ENCODE measurements around the gene ARID3B. TPM values are rescaled to one million over a fixed set of nuclear protein-coding genes. Genes with fewer than 3 reads are reported as not detected.
"Not testable (repeated sequence)": the region's sequence is repeated elsewhere in the genome, so short reads cannot be mapped to it uniquely, and the experiment has no call there.

ARID3B gene, protein sequence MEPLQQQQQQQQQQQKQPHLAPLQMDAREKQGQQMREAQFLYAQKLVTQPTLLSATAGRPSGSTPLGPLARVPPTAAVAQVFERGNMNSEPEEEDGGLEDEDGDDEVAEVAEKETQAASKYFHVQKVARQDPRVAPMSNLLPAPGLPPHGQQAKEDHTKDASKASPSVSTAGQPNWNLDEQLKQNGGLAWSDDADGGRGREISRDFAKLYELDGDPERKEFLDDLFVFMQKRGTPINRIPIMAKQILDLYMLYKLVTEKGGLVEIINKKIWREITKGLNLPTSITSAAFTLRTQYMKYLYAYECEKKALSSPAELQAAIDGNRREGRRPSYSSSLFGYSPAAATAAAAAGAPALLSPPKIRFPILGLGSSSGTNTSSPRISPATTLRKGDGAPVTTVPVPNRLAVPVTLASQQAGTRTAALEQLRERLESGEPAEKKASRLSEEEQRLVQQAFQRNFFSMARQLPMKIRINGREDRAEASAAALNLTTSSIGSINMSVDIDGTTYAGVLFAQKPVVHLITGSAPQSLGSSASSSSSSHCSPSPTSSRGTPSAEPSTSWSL
- total RNA-seq, result 3.7 TPM

DNA sequence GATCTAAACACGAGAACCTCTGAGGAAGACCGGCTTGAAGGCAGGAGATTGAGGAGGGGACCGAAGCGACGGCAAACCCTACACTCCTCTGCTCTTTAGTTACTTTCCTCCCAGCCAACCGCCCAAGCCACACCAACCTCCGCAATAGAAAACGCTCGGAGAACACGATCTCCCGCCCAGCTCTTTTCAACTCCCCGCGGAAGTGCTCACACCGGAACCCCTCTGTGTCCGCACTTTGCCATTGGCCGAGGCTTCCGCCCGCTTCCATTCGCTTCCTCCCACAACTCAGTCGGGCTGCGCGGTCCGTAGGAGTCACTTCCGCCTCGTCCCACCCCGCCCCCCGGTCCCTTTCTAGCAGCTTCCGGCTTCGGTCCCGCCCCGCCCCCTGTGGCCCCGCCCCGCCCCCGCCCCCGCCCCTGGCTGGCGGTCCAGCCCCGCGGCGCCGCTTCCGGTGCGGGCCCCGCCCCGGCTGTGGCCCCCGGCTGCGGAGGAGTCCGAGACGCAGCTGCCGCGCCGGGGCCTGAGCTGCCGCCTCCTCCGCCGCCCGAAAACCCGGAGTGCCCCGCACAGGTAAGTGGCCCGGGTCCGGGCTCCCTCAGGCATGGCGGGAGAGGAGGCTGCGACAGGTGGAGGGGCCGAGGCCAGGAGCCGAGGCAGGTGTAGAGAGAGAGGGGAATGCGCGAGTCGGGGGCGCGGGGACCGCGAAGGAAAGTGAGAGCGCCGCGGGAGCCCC lies at the start of gene ARID3B:
ARID3B (plus strand) TSS at position 460 of the 733 bp plus-strand sequence. CDS start 2,717 bp downstream, outside the sequence.
- DNase-seq (ENCODE audit: low spot score) (peak; percentile 98), ATAC-seq (peak; percentile 97)

DNA sequence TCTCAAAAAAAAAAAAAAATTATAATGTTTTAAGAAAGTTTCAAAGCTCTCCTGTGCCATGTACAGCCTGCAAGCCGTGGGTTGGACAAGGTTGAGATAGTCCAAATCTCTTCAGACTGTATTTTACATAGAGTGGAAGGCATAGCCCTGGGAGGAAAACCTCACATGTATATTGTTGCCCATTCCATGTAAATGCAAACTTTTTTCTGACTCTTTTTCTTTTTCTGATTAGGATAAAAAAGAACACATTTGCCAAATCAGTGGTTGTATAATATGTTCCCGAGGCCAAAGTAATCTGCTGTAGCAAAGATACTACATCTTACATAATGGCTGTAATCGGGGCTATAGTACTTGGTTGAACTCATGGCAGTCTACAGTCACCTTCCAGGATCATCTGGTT lies 44.4 kb upstream of the ARID3B start:
- ATAC-seq, result no peak

GRCh38 chr15:74497584-74497983 lies 43.4 kb upstream of the ARID3B start:
- no peak for ATAC-seq
- no peak for DNase-seq (ENCODE audit: low spot score)

More for the DNA sequence above, 44.4 kb upstream of the ARID3B start:
- DNase-seq (ENCODE audit: low spot score), result no peak

DNA sequence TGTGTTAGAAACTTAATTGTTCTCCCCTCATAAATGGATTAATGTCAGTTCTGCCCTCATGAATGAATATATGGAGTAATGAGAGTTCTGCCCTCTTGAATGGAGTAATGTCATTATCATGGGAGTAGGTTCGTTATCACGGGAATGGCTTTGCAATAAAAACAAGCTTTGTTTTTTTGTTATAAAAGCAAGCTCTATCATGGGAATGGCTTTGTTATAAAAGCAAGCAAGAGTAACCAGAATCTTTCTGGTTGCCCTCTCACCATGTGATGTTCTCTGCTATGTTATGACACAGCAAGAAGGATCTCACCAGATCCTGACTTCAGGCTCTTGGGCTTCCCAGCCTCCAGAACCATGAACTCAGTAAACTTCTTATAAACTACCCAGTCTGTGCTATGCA lies 41.7 kb upstream of the ARID3B start:
- no peak for ATAC-seq
- DNase-seq (ENCODE audit: low spot score), result no peak

DNA sequence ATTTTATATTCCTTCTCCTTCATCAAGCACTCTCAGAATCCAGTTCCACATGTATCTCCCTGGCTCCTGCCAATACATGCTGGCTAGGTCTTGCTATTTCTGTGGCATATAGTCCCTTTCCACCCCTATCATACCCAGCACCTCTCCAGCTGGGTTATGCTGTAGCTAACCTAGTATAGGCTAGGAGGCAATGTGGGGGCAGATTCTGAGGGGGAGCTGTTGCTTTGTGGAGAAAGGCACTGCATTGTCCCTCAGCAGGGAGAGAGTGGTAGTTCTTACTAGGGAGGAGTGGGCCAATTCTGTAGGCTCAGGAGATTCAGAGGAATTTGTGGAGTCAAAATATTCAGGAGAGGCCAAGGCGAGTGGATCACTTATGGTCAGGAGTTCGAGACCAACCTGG lies 40.6 kb upstream of the ARID3B start:
- ATAC-seq (no peak), DNase-seq (ENCODE audit: low spot score) (no peak)

DNA sequence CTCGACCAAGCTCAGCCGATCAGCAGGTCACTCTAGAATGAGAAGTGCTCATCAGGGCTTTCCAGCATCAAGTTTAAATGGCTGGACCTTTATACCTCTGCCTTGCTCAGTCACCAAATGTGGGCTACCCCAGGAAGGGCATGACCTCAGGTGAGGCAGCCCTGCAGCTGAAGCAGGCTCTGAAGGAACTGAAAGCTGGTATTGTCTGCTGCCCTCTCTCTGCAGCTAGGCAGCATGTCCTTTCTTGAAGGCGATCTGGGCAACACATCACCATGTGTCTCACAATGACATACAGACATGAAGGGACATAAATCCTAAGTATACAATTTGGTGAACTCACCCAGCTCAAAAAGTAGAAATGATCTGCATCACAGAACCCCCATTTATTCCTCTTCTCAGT lies 38.7 kb upstream of the ARID3B start:
- DNase-seq (ENCODE audit: low spot score) (no peak), ATAC-seq (no peak)

DNA sequence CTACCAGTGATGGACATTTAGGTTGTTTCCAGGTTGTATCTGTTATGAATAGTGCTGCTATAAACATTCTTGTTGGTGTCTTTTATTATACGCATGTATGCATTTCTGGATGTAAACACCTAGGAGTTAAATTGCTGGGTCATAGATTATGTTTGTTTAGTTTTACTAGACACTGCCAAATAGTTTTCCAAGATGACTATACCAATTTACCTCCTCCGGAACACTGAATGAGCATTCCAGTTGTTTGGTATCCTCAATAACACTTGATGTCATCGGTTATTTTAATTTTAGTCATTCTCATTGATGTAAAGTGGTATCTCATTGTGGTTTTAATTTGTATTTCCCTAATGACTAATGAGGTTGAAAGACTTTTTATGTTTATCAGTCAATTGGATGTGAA lies 36.6 kb upstream of the ARID3B start:
- ATAC-seq, result no peak

DNA sequence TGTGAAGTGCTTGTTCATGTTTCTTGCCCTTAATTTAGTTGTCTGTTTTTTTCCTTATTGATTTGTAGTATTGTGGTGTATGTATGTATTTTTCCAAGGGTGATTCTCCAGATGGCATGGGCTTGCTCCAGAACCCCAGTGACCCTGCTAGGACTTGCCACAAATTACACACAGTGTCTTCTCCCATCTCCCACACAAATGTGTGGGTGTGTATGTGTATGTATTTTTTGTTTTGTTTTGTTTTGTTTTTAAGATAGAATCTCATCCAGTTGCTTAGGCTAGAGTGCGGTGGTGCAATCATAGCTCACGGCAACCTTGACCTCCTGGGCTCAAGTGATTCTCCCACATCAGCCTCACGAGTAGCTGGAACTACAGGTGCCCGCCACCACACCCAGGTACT lies 36.2 kb upstream of the ARID3B start:
- DNase-seq (ENCODE audit: low spot score) (no peak), ATAC-seq (no peak)

More for the DNA sequence above, 36.6 kb upstream of the ARID3B start:
- DNase-seq (ENCODE audit: low spot score), result no peak

DNA sequence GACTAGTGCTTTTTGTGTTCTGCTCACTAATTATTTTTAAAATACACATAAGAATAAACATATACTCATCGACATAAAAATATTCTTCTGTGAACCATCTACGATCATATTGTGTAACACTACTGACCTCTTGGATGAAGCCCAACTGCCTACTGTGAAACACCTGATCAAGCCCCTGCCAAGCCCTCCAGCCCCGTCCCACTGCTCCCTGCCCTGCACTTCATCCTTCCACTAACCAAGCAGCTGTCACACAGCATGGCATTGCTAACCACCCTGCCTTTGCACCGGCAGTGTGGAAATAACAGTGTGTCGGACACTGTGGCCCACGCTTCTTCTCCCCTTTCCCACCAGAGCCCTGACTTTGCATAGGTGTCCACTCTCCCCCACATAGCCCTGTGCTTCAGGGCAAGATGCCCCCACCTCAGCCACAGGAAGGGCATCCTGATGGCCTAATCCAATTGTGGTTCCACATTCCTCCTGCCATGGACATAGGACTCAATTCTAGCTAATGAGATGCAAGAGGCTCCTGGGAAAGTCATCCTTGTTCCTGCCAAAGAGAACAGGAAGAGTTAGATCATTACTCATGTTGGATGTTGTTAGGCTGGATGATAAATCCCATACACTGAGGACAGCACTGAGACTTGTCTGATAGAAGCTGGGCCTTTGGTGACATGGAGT lies 35.0 kb upstream of the ARID3B start:
- ATAC-seq (peak; percentile 48), DNase-seq (ENCODE audit: low spot score) (no peak)

- DNase-seq (ENCODE audit: low spot score) (no peak), ATAC-seq (no peak)
These were observed 34.5 kb upstream of the ARID3B start for GRCh38 chr15:74506515-74506840.

DNA sequence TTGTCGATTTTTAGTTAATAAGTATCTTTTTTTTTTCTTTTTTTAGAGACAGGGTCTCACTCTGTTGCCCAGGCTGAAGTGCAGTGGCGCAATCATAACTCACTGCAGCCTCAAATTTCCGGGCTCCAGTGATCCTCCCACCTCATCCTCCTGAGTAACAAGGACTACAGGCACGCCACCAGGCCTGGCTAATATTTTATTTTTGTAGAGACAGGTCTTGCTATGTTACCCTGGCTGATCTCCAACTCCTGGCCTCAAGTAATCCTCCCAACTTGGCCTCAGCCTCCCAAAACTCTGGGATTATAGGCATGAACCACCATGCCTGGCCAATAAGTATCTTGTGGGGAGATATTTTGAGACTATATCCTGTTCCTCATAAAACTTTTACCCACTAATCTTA lies 29.4 kb upstream of the ARID3B start:
- no peak for ATAC-seq

DNA sequence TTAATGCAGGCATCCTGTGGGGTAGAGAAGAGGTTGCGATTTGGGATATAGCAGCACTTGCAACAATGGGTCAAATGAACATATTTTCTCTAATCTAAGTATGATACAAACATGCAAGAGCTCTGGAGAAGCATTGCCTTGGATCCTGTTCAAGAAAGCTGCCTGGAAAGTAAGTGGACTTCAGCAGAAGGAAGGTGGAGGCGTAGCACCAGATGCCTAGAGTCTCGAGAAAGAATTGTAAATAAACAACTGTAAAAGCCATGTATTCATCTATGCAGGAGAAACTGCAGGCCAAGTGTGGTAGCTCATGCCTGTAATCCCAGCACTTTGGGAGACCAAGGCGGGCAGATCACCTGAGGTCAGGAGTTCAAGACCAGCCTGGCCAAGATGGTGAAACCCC lies 27.0 kb upstream of the ARID3B start:
- DNase-seq (ENCODE audit: low spot score); ATAC-seq: not testable (repeated sequence)

More for the DNA sequence above, 29.4 kb upstream of the ARID3B start:
- no peak for DNase-seq (ENCODE audit: low spot score)

DNA sequence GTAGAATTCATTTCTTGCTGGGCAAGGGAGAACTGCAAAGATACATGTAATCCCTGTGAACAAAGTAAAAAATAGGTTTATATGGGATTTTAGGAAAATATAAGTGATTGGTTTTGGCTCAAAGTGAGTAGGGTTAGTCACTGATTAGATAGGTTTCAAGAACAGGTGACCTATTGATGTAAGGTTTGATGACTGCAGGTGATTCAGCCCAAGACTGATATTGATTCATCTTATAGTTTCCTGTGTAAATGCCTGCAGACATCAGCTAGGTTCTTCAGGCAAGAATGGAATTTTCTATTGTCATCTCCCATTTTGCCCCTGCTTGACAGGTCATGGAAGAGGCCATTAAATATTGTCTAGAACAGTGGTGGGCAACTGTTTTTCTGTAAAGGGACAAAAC lies 23.9 kb upstream of the ARID3B start:
- ATAC-seq (no peak), DNase-seq (ENCODE audit: low spot score) (no peak)

DNA sequence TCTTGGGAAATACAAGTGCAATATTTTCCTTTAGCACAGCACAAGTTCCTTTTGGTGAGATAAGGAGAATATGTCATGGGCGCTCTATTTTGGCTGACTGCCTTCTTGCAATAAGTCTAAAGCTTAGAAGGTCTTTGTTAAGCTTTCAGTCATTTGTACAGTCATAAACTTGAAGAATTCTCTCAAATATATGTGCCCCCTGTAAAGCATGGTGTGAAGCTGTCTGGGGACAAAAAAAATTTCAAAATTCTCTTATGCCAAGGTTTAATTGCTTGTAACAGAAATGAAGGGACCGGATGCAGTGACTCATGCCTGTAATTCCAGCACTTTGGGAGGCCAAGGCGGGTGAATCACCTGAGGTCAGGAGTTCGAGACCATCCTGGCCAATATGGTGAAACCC lies 21.7 kb upstream of the ARID3B start:
- ATAC-seq (no peak), DNase-seq (ENCODE audit: low spot score) (no peak)

GRCh38 chr15:74520407-74520806 lies 20.6 kb upstream of the ARID3B start:
- ATAC-seq (no peak), DNase-seq (ENCODE audit: low spot score) (no peak)

DNA sequence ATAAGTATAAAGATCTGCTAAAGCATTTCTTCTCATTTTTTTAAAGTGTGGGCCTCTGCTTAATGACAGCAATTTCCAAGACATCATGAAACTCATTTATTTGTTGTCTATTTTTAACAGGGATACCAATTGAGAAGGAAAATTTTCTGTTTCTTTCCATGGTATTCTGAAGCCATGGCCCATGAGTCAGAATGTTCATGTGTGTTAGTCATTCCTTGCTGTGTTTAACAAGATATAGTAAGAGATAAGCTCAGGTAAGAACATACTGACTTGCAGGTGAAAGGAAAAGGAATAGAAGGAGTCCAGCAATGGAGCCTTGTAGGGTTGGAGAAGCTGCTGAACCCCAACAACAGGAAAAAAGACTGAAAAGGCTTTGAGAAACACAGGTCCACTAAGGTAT lies 17.0 kb upstream of the ARID3B start:
- no peak for DNase-seq (ENCODE audit: low spot score)
- no peak for ATAC-seq

DNA sequence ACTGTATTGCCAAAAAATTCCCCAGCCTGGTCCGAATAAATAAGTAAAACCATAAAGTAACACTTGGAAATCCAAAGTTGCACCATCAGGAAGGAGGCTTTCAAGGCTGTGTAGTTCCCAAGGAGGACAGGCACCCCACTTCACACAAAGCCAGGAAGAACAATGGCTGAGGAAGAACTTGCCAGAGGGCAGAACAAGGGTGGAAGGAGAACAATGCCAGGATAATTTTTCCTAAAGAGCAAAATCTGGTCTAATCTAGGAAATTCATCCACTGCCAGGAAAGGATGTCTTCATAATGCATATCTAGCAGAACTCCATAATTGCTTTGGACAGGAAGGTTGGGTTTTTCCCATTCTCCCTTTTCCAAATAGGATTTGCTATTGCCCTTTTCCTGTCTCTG lies 15.7 kb upstream of the ARID3B start:
- DNase-seq (ENCODE audit: low spot score) (no peak), ATAC-seq (no peak)

DNA sequence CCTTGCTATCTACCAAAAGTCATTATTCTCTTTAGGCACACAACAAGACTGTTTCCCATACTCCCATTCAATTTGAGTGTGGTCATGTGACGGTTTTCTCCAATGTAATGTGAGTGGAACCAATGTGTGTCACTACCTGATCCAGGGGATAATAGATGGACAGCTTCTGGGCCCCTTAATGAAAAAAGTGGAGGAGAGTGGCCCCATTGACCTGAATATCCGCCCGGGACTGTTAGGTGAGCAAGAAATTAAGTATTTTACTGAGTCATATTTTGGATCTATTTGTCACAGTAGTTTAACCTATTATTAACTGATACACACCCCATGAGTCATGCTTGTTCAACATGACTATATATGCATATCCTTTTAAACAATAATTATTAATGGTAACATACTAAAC lies 15.1 kb upstream of the ARID3B start:
- no peak for DNase-seq (ENCODE audit: low spot score)
- no peak for ATAC-seq

DNA sequence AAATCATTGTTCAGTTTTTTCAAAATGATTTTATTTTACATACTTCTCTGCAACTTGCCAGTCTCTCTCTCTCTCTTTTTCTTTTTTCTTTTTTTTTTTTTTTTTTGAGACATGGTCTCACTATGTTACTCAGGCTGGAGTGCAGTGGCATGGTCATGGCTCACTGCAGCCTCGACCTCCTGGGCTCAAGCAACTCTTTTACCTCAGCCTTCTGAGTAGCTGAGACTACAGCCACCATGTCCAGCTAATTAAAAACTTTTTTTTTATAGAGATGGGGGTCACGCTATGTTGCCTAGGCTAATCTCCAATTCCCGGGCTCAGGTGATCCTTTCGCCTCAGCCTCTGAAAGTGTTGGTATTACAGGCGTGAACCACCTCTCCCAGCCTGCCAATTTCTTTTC lies 12.1 kb upstream of the ARID3B start:
- no peak for ATAC-seq
- DNase-seq (ENCODE audit: low spot score), result no peak

GRCh38 chr15:74529921-74530320 lies 11.1 kb upstream of the ARID3B start:
- no peak for DNase-seq (ENCODE audit: low spot score)
- no peak for ATAC-seq

- no peak for DNase-seq (ENCODE audit: low spot score)
These were observed 10.3 kb upstream of the ARID3B start for GRCh38 chr15:74530771-74531143.

More at GRCh38 chr15:74530771-74531143, 10.3 kb upstream of the ARID3B start:
- no peak for ATAC-seq

Measured in left lobe of liver (tissue), 2 donors.